DOHH2 (cell line): ENCODE results near the gene KNTC1.

Experiments used
- H3F3A ChIP-seq: fragments of 200-600 bp; sonication (generic), shearing (Covaris generic); 2 replicates; pipeline ENCODE4 v1.6.0; 2016; ENCODE audit warnings: antibody characterized with exemption, mild to moderate bottlenecking; ENCODE audit not compliant: control insufficient read depth, insufficient read depth
- H3K27ac ChIP-seq: fragments of 200-600 bp; sonication (generic); 2 replicates; pipeline ENCODE4 v1.5.1; 2014; ENCODE audit warnings: low read depth, mild to moderate bottlenecking, low read length, moderate library complexity
- H3K27me3 ChIP-seq: fragments of 200-600 bp; sonication (generic); 2 replicates; pipeline ENCODE4 v1.6.1; 2014; ENCODE audit warnings: mild to moderate bottlenecking, low read length, mixed read lengths; ENCODE audit not compliant: control insufficient read depth
- H3K36me3 ChIP-seq: fragments of 200-600 bp; sonication (generic); 2 replicates; pipeline ENCODE4 v1.6.1; 2014; ENCODE audit warnings: mild to moderate bottlenecking, low read length, moderate library complexity, mixed read lengths; ENCODE audit not compliant: control insufficient read depth
- H3K4me1 ChIP-seq: fragments of 200-600 bp; sonication (generic); 2 replicates; pipeline ENCODE4 v1.6.1; 2014; ENCODE audit warnings: mild to moderate bottlenecking, low read length, mixed read lengths; ENCODE audit not compliant: control insufficient read depth
- H3K4me2 ChIP-seq: fragments of 200-600 bp; sonication (generic); 2 replicates; pipeline ENCODE4 v1.6.0; 2014; ENCODE audit warnings: mild to moderate bottlenecking, low read length, moderate library complexity
- H3K4me3 ChIP-seq: fragments of 200-600 bp; sonication (generic); 2 replicates; pipeline ENCODE4 v1.5.1; 2014; ENCODE audit warnings: mild to moderate bottlenecking, low read length, mixed read lengths
- H3K79me2 ChIP-seq: fragments of 200-600 bp; sonication (generic); 2 replicates; pipeline ENCODE4 v1.6.1; 2014; ENCODE audit warnings: mild to moderate bottlenecking, low read length, mixed read lengths; ENCODE audit not compliant: control insufficient read depth
- H3K9me2 ChIP-seq: fragments of 200-600 bp; sonication (generic); replicated peaks from 2 replicates; pipeline ENCODE4 v1.6.1; 2014; ENCODE audit warnings: mild to moderate bottlenecking, low read length, mixed read lengths; ENCODE audit not compliant: control insufficient read depth
- H3K9me3 ChIP-seq: fragments of 200-600 bp; sonication (generic); 2 replicates; pipeline ENCODE4 v1.6.1; 2014; ENCODE audit warnings: antibody characterized with exemption, low read length, mixed read lengths; ENCODE audit not compliant: control insufficient read depth, insufficient read depth
- H4K20me1 ChIP-seq: fragments of 200-600 bp; sonication (generic); 2 replicates; pipeline ENCODE4 v1.6.0; 2014; ENCODE audit warnings: low read depth, mild to moderate bottlenecking, antibody characterized with exemption, low read length, moderate library complexity; ENCODE audit not compliant: control insufficient read depth, insufficient read depth
- EZH2phosphoT487 ChIP-seq: fragments of 200-600 bp; sonication (generic); IDR thresholded peaks from 2 replicates; pipeline ENCODE4 v1.6.1; 2017; ENCODE audit warnings: borderline replicate concordance, mild to moderate bottlenecking, antibody characterized with exemption, low read length, moderate library complexity, mixed read lengths
- TF ChIP-seq, protein P1 (sequence below): fragments of 200-600 bp; sonication (generic); IDR thresholded peaks from one replicate; pipeline ENCODE4 v1.5.1; 2014; ENCODE audit warnings: antibody characterized with exemption, mild to moderate bottlenecking, low read depth, low read length; ENCODE audit not compliant: poor library complexity, severe bottlenecking

KNTC1 gene

DNA sequence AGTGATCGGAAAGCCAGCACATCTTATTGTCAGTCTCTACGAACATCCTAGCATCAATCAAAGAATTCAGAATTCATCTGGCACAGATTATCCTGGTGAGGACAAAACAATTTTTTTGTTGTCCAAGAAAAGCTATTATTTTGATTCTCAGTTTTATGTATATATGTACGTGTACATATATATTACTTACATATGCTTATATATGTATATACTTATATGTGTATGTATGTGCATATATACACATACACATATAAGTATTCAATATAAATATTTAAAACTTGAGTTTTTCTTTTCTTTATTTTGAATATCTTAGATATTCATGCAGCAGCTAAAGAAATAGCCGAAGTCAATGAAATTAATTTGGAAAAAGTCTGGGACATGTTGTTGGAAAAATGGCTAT, 77.9 kb downstream of the KNTC1 start:
- Histone ChIP-seq H3K4me2 (no peak overlapping the region), H3K4me3 (no peak overlapping the region), H4K20me1 (no peaks in the 10 kb centered on the region), H3K79me2 (no peaks in the 10 kb centered on the region), H3K9me3 (no peaks in the 10 kb centered on the region), H3K27ac (no peak overlapping the region), H3K36me3 (peaks cover 71% of the 10 kb centered on the region), H3K27me3 (no peaks in the 10 kb centered on the region), H3K9me2 (no peaks in the 10 kb centered on the region), H3F3A (no peaks in the 10 kb centered on the region), H3K4me1 (peaks cover 18% of the 10 kb centered on the region)
- TF ChIP-seq, protein P1, sequence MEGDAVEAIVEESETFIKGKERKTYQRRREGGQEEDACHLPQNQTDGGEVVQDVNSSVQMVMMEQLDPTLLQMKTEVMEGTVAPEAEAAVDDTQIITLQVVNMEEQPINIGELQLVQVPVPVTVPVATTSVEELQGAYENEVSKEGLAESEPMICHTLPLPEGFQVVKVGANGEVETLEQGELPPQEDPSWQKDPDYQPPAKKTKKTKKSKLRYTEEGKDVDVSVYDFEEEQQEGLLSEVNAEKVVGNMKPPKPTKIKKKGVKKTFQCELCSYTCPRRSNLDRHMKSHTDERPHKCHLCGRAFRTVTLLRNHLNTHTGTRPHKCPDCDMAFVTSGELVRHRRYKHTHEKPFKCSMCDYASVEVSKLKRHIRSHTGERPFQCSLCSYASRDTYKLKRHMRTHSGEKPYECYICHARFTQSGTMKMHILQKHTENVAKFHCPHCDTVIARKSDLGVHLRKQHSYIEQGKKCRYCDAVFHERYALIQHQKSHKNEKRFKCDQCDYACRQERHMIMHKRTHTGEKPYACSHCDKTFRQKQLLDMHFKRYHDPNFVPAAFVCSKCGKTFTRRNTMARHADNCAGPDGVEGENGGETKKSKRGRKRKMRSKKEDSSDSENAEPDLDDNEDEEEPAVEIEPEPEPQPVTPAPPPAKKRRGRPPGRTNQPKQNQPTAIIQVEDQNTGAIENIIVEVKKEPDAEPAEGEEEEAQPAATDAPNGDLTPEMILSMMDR = no peak
- no peak for TF ChIP-seq EZH2phosphoT487

DNA sequence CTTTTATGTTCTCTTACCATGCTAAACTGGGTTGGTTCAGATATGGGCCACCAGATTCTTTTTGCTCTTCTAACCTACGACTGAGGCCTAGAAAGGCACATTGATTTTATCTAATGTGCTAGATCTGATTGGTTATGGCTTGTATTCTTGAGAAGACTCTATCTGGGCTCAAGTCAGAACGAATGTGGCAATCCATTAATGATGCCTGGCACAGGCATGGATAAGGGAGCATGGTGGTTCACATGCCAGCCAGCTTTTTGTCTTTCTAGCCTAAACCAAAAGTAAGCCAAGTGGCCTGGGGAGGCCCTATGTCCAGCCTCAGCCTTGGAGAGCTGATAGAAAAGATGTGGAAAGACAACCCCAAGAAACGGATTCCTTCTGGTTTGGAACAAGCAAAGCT, 82.7 kb downstream of the KNTC1 start:
- Histone ChIP-seq H3F3A (peaks cover 25% of the 10 kb centered on the region), H3K9me3 (no peaks in the 10 kb centered on the region), H3K4me2 (peak overlapping the region; percentile 62), H4K20me1 (no peaks in the 10 kb centered on the region), H3K27me3 (no peaks in the 10 kb centered on the region), H3K9me2 (no peaks in the 10 kb centered on the region), H3K4me3 (no peak overlapping the region), H3K27ac (peak overlapping the region; percentile 82), H3K36me3 (peaks cover 91% of the 10 kb centered on the region), H3K4me1 (peaks cover 60% of the 10 kb centered on the region), H3K79me2 (no peaks in the 10 kb centered on the region)
- TF ChIP-seq EZH2phosphoT487 = no peak
- TF ChIP-seq, protein P1 = no peak

DNA sequence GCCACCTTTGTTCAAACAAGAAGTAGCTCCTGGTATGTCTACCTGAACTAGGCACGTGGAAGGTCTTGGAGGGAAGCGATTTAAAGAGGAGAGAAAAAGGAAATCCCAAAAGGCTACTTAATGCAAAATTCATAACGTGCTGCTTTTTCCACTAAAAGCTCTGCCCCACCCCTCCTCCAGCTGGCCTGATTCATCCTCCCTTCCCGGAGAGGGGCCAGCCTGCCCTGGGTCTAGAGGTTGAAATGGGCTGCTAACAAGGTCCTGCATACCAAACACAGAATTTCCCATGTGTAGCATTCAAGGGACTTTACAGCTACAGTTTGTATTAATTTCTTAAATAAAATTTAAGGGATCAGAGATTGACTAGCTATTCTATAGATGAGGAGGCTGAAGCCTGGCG, 83.2 kb downstream of the KNTC1 start:
- H3K9me3 ChIP-seq = no peaks in the 10 kb centered on the region
- no peak overlapping the region; the same call in 1 of the 2 replicates for H3K4me3 ChIP-seq
- peak overlapping the region; percentile 62 for H3K4me2 ChIP-seq
- no peaks in the 10 kb centered on the region for H3K9me2 ChIP-seq
- peaks cover 60% of the 10 kb centered on the region for H3K4me1 ChIP-seq
- no peaks in the 10 kb centered on the region for H3K27me3 ChIP-seq
- peaks cover 25% of the 10 kb centered on the region for H3F3A ChIP-seq
- peak overlapping the region; percentile 82 for H3K27ac ChIP-seq
- TF ChIP-seq EZH2phosphoT487 = no peak
- TF ChIP-seq, protein P1 = no peak
- no peaks in the 10 kb centered on the region for H3K79me2 ChIP-seq
- H4K20me1 ChIP-seq = no peaks in the 10 kb centered on the region
- H3K36me3 ChIP-seq = peaks cover 93% of the 10 kb centered on the region

DNA sequence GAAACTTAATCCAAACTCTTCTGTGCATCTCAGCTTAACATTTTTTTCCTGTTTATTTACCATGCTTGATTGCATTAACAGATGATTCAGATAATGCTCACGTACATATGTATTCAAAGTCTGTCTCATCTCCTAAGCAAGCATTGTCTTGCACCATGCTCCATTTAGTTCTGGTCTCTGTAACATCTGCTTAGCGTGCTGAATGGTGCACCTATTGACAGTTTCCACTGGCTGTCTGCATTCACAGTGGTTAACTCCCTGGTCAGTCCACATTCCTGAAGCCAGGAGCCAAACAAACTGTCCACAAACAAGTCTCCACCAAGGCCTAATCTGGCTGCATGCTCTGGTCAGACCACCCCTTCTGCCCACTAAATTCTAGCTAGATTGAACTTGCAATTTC, 83.9 kb downstream of the KNTC1 start:
- Histone ChIP-seq H3F3A (peaks cover 25% of the 10 kb centered on the region), H3K4me3 (peak overlapping the region; percentile 39), H4K20me1 (no peaks in the 10 kb centered on the region), H3K4me2 (peak overlapping the region; percentile 62), H3K27me3 (no peaks in the 10 kb centered on the region), H3K9me2 (no peaks in the 10 kb centered on the region), H3K9me3 (no peaks in the 10 kb centered on the region), H3K27ac (peak overlapping the region; percentile 82), H3K79me2 (no peaks in the 10 kb centered on the region), H3K36me3 (peaks cover 93% of the 10 kb centered on the region), H3K4me1 (peaks cover 60% of the 10 kb centered on the region)
- TF ChIP-seq, protein P1 = no peak
- no peak for TF ChIP-seq EZH2phosphoT487
